OCI-LY3 (cell line): ENCODE results near the gene PRKG2.

Source experiments
- H2AFZ ChIP-seq: fragments of 200-600, 300-600 bp; shearing (Covaris generic); 2 replicates; pipeline ENCODE4 v1.6.0; 2014; ENCODE audit warnings: antibody characterized with exemption, low read depth, low read length
- H3K27ac ChIP-seq: fragments of 200-600, 300-600 bp; sonication (generic); 2 replicates; pipeline ENCODE4 v1.5.1; 2014; ENCODE audit warnings: mild to moderate bottlenecking, low read length, moderate library complexity, mixed read lengths
- H3K27me3 ChIP-seq: fragments of 200-600, 300-600 bp; sonication (generic); 2 replicates; pipeline ENCODE4 v1.6.1; 2014; ENCODE audit warnings: low read depth, low read length, mixed read lengths
- H3K36me3 ChIP-seq: fragments of 200-600, 300-600 bp; sonication (generic); replicated peaks from 2 replicates; pipeline ENCODE3; 2014; ENCODE audit warnings: low read depth, low read length, mixed read lengths
- H3K4me1 ChIP-seq: fragments of 300-600, 200-600 bp; sonication (generic); 2 replicates; pipeline ENCODE4 v1.6.1; 2014; ENCODE audit warnings: low read length, mixed read lengths
- H3K4me2 ChIP-seq: fragments of 200-600, 300-600 bp; sonication (generic); 2 replicates; pipeline ENCODE4 v1.6.1; 2014; ENCODE audit warnings: low read length, mixed read lengths
- H3K4me3 ChIP-seq: fragments of 300-600, 200-600 bp; sonication (generic); 2 replicates; pipeline ENCODE4 v1.5.1; 2014; ENCODE audit warnings: antibody characterized with exemption, mild to moderate bottlenecking, low read length, moderate library complexity
- H3K79me2 ChIP-seq: fragments of 300-600, 200-600 bp; shearing (Covaris generic); 2 replicates; pipeline ENCODE4 v1.6.1; 2014; ENCODE audit warnings: mild to moderate bottlenecking, low read length, mixed read lengths
- H3K9ac ChIP-seq: fragments of 300-600, 200-600 bp; shearing (Covaris generic); 2 replicates; pipeline ENCODE4 v1.6.0; 2014; ENCODE audit warnings: mild to moderate bottlenecking, low read length, moderate library complexity
- H3K9me3 ChIP-seq: fragments of 200-600, 300-600 bp; shearing (Covaris generic); 2 replicates; pipeline ENCODE4 v1.6.1; 2014; ENCODE audit warnings: low read length, mixed read lengths; ENCODE audit not compliant: insufficient read depth
- H4K20me1 ChIP-seq: fragments of 200-600, 300-600 bp; sonication (generic); 2 replicates; pipeline ENCODE4 v1.6.1; 2016; ENCODE audit warnings: low read length, mixed read lengths; ENCODE audit not compliant: insufficient read depth
- CTCF ChIP-seq: fragments of 200-600, 300-600 bp; sonication (generic); IDR thresholded peaks from 2 replicates; pipeline ENCODE4 v1.5.1; 2014; ENCODE audit warnings: antibody characterized with exemption, low read length, low read depth
- EZH2phosphoT487 ChIP-seq: fragments of 200-600 bp; shearing (Covaris generic); IDR thresholded peaks from 2 replicates; pipeline ENCODE4 v1.6.1; 2018; ENCODE audit warnings: antibody characterized with exemption, mixed run types, low read depth

PRKG2 gene

DNA sequence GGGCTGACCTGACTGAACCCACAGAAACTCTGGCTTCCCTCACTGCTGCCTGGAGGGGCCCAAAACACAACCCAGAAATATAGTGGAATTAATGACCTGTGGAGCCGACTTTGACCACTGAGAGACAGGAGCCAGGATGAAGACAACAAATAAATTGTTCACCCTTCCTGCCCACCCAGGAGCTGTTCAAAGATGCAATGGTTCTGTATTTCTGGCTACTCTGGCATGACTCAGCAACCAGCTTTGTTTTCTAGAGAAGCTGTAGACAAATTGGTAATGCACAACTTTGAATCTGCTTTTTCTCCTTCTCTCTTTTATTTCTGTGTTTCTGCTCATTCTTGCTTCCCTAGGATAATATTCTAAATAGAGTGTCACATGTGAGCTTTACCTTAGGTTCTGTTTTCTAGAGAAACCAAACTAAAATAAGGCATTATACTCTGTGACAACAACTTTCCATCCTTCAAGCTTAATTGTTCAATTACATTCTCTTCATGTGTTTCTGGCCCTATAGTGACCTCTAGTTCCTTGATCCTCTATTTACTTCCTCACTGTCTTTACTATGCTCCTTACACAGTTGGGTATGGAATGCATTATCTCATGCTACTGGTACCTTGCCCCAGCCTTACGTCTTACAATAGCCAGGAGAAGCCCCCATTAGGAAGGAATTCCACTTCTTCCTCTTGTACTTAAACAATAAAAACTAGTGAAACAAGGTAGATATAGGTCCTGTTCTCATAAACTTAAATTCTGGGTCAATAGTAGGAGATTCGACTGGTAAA is 6.5 kb upstream of the PRKG2 start:
- Histone ChIP-seq H3K27me3 (no peaks in the 10 kb centered on the region), H3K4me1 (no peaks in the 10 kb centered on the region), H3K79me2 (no peaks in the 10 kb centered on the region), H2AFZ (no peak overlapping the region), H3K4me2 (no peak overlapping the region), H3K4me3 (no peak overlapping the region), H3K9me3 (no peaks in the 10 kb centered on the region), H4K20me1 (no peaks in the 10 kb centered on the region), H3K9ac (no peak overlapping the region), H3K36me3 (no peaks in the 10 kb centered on the region), H3K27ac (no peak overlapping the region)
- TF ChIP-seq CTCF, result no peak

GRCh38 chr4:81220271-81220670 is 5.2 kb upstream of the PRKG2 start:
- no peaks in the 10 kb centered on the region for H3K27me3 ChIP-seq
- no peak overlapping the region for H3K27ac ChIP-seq
- H3K4me3 ChIP-seq, result no peak overlapping the region
- no peak overlapping the region for H2AFZ ChIP-seq
- no peaks in the 10 kb centered on the region for H3K36me3 ChIP-seq
- H3K4me2 ChIP-seq, result no peak overlapping the region
- H3K9ac ChIP-seq, result no peak overlapping the region
- no peaks in the 10 kb centered on the region for H3K9me3 ChIP-seq
- H4K20me1 ChIP-seq, result no peaks in the 10 kb centered on the region
- H3K4me1 ChIP-seq, result no peaks in the 10 kb centered on the region
- TF ChIP-seq CTCF (no peak), EZH2phosphoT487 (no peak)
- H3K79me2 ChIP-seq, result no peaks in the 10 kb centered on the region

DNA sequence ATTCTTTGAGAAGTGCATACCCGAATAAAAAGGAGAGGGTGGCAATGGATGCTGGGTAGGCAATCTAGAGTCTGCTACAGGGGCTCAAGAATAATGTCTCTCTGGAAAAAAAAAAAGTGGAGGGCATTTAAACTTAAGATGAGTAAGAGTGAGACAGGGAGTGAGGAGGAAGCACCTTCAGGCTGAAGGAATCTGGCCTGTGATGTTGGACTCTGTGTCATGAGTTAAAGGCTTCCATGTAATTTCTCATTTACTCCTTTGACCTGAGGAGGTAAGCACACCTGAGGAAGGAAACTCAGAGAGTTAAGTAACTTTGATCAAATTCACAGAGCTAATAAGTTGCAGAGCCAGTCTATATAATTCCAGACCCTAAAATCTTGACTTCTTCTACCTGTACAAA is 3.2 kb upstream of the PRKG2 start:
- Histone ChIP-seq H3K4me2 (no peak overlapping the region), H3K27me3 (no peaks in the 10 kb centered on the region), H3K4me3 (no peak overlapping the region), H3K9ac (no peak overlapping the region), H2AFZ (no peak overlapping the region), H3K4me1 (no peaks in the 10 kb centered on the region), H3K27ac (no peak overlapping the region), H3K9me3 (no peaks in the 10 kb centered on the region), H3K36me3 (no peaks in the 10 kb centered on the region), H3K79me2 (no peaks in the 10 kb centered on the region), H4K20me1 (no peaks in the 10 kb centered on the region)
- no peak for TF ChIP-seq EZH2phosphoT487

DNA sequence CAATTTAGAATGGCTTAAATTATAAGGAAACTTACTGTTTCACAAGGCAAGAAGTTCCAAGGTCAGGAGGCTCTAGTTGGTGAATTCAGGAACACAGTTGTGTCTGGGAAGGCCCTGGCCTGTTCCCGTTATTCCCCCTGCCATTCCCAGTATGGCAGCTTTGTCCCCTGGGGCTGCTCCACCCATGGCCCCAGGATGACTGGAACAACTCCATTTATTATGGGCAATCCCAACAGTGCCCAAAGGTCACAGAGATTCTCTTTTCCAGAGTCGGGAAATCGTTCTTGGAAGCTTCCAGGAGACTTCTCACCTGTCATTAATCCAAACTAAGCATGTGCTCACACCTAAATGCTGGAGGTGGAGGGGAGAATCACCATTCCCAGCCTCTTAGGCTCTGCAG is 2.8 kb upstream of the PRKG2 start:
- Histone ChIP-seq H3K27me3 (no peaks in the 10 kb centered on the region), H3K27ac (no peak overlapping the region), H2AFZ (no peak overlapping the region), H3K36me3 (no peaks in the 10 kb centered on the region), H3K4me1 (no peaks in the 10 kb centered on the region), H3K79me2 (no peaks in the 10 kb centered on the region), H3K4me3 (no peak overlapping the region), H3K9me3 (no peaks in the 10 kb centered on the region), H4K20me1 (no peaks in the 10 kb centered on the region), H3K9ac (no peak overlapping the region), H3K4me2 (no peak overlapping the region)
- TF ChIP-seq EZH2phosphoT487 (no peak), CTCF (no peak)
